H1 (cell line): ENCODE data around the gene LCN6. TPM values are rescaled to one million over a fixed set of nuclear protein-coding genes. Genes with fewer than 3 reads are reported as not detected.

Experiments used
- polyA plus RNA-seq, 7 experiments: library from polyadenylated mRNA; depleted of rRNA in 3 of 7; stranded (reverse) in 5 of 7; unstranded in 2 of 7; fragments of >200 nt in 5 of 7; fragments of 200-250 nt in 2 of 7; gene quantifications; 1 replicate in 5 of 7; 2 replicates in 1 of 7; 4 replicates in 1 of 7; pipeline versions ENCODE4 v1.2.1 to v1.2.3, GENCODE V29; 2011 to 2013; ENCODE audit warnings: missing spikeins in 2 of 7, mixed read lengths in 2 of 7
- total RNA-seq: library from RNA; stranded (reverse); fragmentation: NEBNext Ultra II Directional; extraction: Animal tissue kit (Norgen Biotek cat#: 25700); gene quantifications from 2 replicates; pipeline ENCODE4 v1.2.1, GENCODE V29; 2021
- TF ChIP-seq, protein P1 (sequence below): IDR thresholded peaks from 2 replicates; pipeline ENCODE4 v1.6.1; 2011; ENCODE audit warnings: low read depth, mild to moderate bottlenecking, low read length; ENCODE audit not compliant: insufficient read depth

The LCN6 gene
- total and polyA plus RNA-seq, 2 of the 8 experiments (the other 6 are each of a cell fraction or from before 2014, with no cell fraction given), result not detected

DNA sequence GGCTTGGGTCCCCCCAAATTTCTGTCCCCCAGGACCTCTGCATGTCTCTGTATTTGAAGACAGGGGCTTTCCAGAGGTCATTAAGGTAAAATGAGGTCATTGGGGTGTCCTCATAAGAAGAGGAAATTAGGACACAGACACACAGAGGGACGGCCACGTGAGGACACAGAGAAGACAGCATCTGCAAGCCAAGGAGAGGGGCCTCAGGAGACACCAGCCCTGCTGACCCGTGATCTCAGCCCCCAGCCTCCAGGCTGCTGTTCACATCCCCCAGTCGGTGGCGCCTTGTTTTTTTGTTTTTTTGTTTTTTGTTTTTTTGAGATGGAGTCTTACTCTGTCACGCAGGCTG, 46.6 kb upstream of the LCN6 start (continued):
- TF ChIP-seq, protein P1, sequence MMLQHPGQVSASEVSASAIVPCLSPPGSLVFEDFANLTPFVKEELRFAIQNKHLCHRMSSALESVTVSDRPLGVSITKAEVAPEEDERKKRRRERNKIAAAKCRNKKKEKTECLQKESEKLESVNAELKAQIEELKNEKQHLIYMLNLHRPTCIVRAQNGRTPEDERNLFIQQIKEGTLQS, result no peak
